Muscle layer of colon (tissue), 2 donors: ENCODE measurements around the gene MST1.
"Not testable (repeated sequence)": the region's sequence is repeated elsewhere in the genome, so short reads cannot be mapped to it uniquely, and the experiment has no call there.

Experiments used
- H3K27ac ChIP-seq: one replicate; pipeline ENCODE4 v1.7.0; 2013; ENCODE audit warnings: low read depth, mild to moderate bottlenecking, low read length, moderate library complexity
- H3K27me3 ChIP-seq, 2 donors: one replicate each; pipeline ENCODE4 v1.7.0; 2013; ENCODE audit warnings: low read length in 2 of 2, mild to moderate bottlenecking in 2 of 2; ENCODE audit not compliant: insufficient read depth in 2 of 2, control insufficient read depth in 1 of 2
- H3K36me3 ChIP-seq: one replicate; pipeline ENCODE4 v1.7.0; 2013; ENCODE audit warnings: mild to moderate bottlenecking, low read length; ENCODE audit not compliant: insufficient read depth
- H3K4me1 ChIP-seq: one replicate; pipeline ENCODE4 v1.7.0; 2013; ENCODE audit warnings: mild to moderate bottlenecking, low read length; ENCODE audit not compliant: insufficient read depth
- H3K4me3 ChIP-seq, 2 donors: one replicate each; pipeline ENCODE4 v1.7.0; 2013; ENCODE audit warnings: low read length in 2 of 2, low read depth in 1 of 2, mild to moderate bottlenecking in 1 of 2, moderate library complexity in 1 of 2
- H3K9ac ChIP-seq: one replicate; pipeline ENCODE4 v1.7.0; 2013; ENCODE audit warnings: low read length
- H3K9me3 ChIP-seq: one replicate; pipeline ENCODE4 v1.7.0; 2013; ENCODE audit warnings: mild to moderate bottlenecking, low read length
- donor health status: abdominal sarcoma.
- donor health status: Adenocarcinoma of cecum.

MST1 gene

GRCh38 chr3:49695350-49696015, 6.2 kb upstream of the MST1 start:
- H3K36me3 ChIP-seq = peaks cover 19% of the 10 kb centered on the region
- H3K9me3 ChIP-seq, H3K9ac ChIP-seq, H3K4me3 ChIP-seq, H3K27me3 ChIP-seq, H3K4me1 ChIP-seq, H3K27ac ChIP-seq: not testable (repeated sequence)

GRCh38 chr3:49694409-49695070, 5.3 kb upstream of the MST1 start:
- not testable (repeated sequence) for H3K9me3 ChIP-seq, H3K4me3 ChIP-seq, H3K9ac ChIP-seq, H3K27me3 ChIP-seq, H3K4me1 ChIP-seq, H3K27ac ChIP-seq
- peaks cover 13% of the 10 kb centered on the region for H3K36me3 ChIP-seq

GRCh38 chr3:49691481-49691880, 2.2 kb upstream of the MST1 start:
- not testable (repeated sequence) for H3K4me3 ChIP-seq, H3K27me3 ChIP-seq, H3K9me3 ChIP-seq, H3K36me3 ChIP-seq, H3K27ac ChIP-seq, H3K9ac ChIP-seq
- peaks cover 15% of the 10 kb centered on the region for H3K4me1 ChIP-seq

GRCh38 chr3:49690856-49691255, 1.6 kb upstream of the MST1 start:
- H3K27ac ChIP-seq, H3K9ac ChIP-seq, H3K4me3 ChIP-seq, H3K9me3 ChIP-seq, H3K27me3 ChIP-seq, H3K36me3 ChIP-seq: not testable (repeated sequence)
- H3K4me1 ChIP-seq = peaks cover 15% of the 10 kb centered on the region

GRCh38 chr3:49689908-49690624, 792 bp upstream of the MST1 start:
- Histone ChIP-seq H3K4me3 (peak overlapping the region; percentile 84 to 91), H3K4me1 (peaks cover 15% of the 10 kb centered on the region), H3K9ac (peak overlapping the region; percentile 71), H3K27ac (peak overlapping the region; percentile 84)
- H3K36me3 ChIP-seq, H3K9me3 ChIP-seq, H3K27me3 ChIP-seq: not testable (repeated sequence)

GRCh38 chr3:49688338-49689045, 782 bp downstream of the MST1 start:
- peak overlapping the region; percentile 71 for H3K9ac ChIP-seq
- H3K36me3 ChIP-seq, H3K9me3 ChIP-seq, H3K27ac ChIP-seq, H3K27me3 ChIP-seq: not testable (repeated sequence)
- H3K4me3 ChIP-seq = peak overlapping the region; percentile 84 to 91
- peaks cover 15% of the 10 kb centered on the region for H3K4me1 ChIP-seq

- H3K36me3 ChIP-seq, H3K9me3 ChIP-seq, H3K9ac ChIP-seq, H3K27me3 ChIP-seq, H3K27ac ChIP-seq, H3K4me3 ChIP-seq: not testable (repeated sequence)
- peaks cover 15% of the 10 kb centered on the region for H3K4me1 ChIP-seq
Measured at GRCh38 chr3:49687424-49687795, 1.9 kb downstream of the MST1 start.

- not testable (repeated sequence) for H3K9ac ChIP-seq, H3K27ac ChIP-seq, H3K36me3 ChIP-seq, H3K4me3 ChIP-seq, H3K9me3 ChIP-seq, H3K27me3 ChIP-seq
- H3K4me1 ChIP-seq = peaks cover 15% of the 10 kb centered on the region
Measured at GRCh38 chr3:49686769-49687423, 2.4 kb downstream of the MST1 start.

- H3K9me3 ChIP-seq, H3K27ac ChIP-seq, H3K36me3 ChIP-seq: not testable (repeated sequence)
Measured at GRCh38 chr3:49686346-49686745, 2.9 kb downstream of the MST1 start.

GRCh38 chr3:49685846-49686245, 3.4 kb downstream of the MST1 start:
- not testable (repeated sequence) for H3K9ac ChIP-seq, H3K4me3 ChIP-seq, H3K27ac ChIP-seq, H3K36me3 ChIP-seq, H3K9me3 ChIP-seq, H3K27me3 ChIP-seq, H3K4me1 ChIP-seq

More at GRCh38 chr3:49686346-49686745, 2.9 kb downstream of the MST1 start:
- peaks cover 13% of the 10 kb centered on the region for H3K4me1 ChIP-seq
- H3K9ac ChIP-seq, H3K27me3 ChIP-seq, H3K4me3 ChIP-seq: not testable (repeated sequence)

- H3K9ac ChIP-seq, H3K27me3 ChIP-seq, H3K9me3 ChIP-seq, H3K27ac ChIP-seq, H3K4me3 ChIP-seq, H3K4me1 ChIP-seq, H3K36me3 ChIP-seq: not testable (repeated sequence)
Measured at GRCh38 chr3:49685103-49685502, 4.2 kb downstream of the MST1 start.
